ENCODE measurements around the gene RPL13. TPM values are rescaled to one million over a fixed set of nuclear protein-coding genes. Genes with fewer than 3 reads are reported as not detected.
A peak's percentile ranks its signal among the peaks of the same experiment; 100 is the strongest.

The RPL13 gene
- total RNA-seq, 6 donors from 2014 or later: 1,332 to 3,837 (median 2,323) TPM

- H3K27ac ChIP-seq: no peak overlapping the region
- no peak for ATAC-seq (ENCODE audit: low FRiP score in 2 of 2)
- H3K9me3 ChIP-seq: no peaks in the 10 kb centered on the region
- WGBS, 2 donors: 89 to 96% methylated on average over 15 of the region's 15 CpGs
- no peak overlapping the region for H3K4me3 ChIP-seq
- no peaks in the 10 kb centered on the region for H3K36me3 ChIP-seq
- peaks cover 0 to 25% (median 19%) of the 10 kb centered on the region in 4 donors for H3K27me3 ChIP-seq
- peaks cover 30 to 40% (median 32%) of the 10 kb centered on the region in 4 donors for H3K4me1 ChIP-seq
- TF ChIP-seq CTCF (IDR thresholded peaks at IDR 0.05) (no peak), EP300 (IDR thresholded peaks at IDR 0.05) (no peak), POLR2A (IDR thresholded peaks at IDR 0.05) (no peak), POLR2AphosphoS5 (IDR thresholded peaks at IDR 0.05) (no peak)
- DNase-seq: no peak
Observed at GRCh38 chr16:89579351-89579750, 18.9 kb downstream of the RPL13 start.

GRCh38 chr16:89581045-89581695, 20.7 kb downstream of the RPL13 start:
- DNase-seq (peak in 1 of 2 donors; percentile 48), ATAC-seq (ENCODE audit: low FRiP score in 2 of 2) (peak in 1 of 2 donors; percentile 85)
- Histone ChIP-seq H3K27me3 (peaks cover 0 to 7% (median 4%) of the 10 kb centered on the region in 4 donors), H3K4me3 (no peak overlapping the region), H3K4me1 (peaks cover 14 to 23% (median 16%) of the 10 kb centered on the region in 4 donors), H3K36me3 (no peaks in the 10 kb centered on the region), H3K27ac (peak overlapping the region in 1 of 4 donors; percentile 80), H3K9me3 (no peaks in the 10 kb centered on the region)
- WGBS, 2 donors: 90 to 93% methylated on average over 33 of the region's 33 CpGs
- TF ChIP-seq EP300 (IDR thresholded peaks at IDR 0.05): no peak
- no peak for TF ChIP-seq POLR2A (IDR thresholded peaks at IDR 0.05)
- TF ChIP-seq CTCF (IDR thresholded peaks at IDR 0.05): no peak
- no peak for TF ChIP-seq POLR2AphosphoS5 (IDR thresholded peaks at IDR 0.05)

GRCh38 chr16:89581861-89582563, 21.5 kb downstream of the RPL13 start:
- peaks cover 12 to 27% (median 16%) of the 10 kb centered on the region in 4 donors for H3K4me1 ChIP-seq
- H3K27me3 ChIP-seq: no peaks in the 10 kb centered on the region
- H3K9me3 ChIP-seq: no peaks in the 10 kb centered on the region
- DNase-seq (peak in 1 of 2 donors; percentile 64), ATAC-seq (ENCODE audit: low FRiP score in 2 of 2) (peak in 1 of 2 donors; percentile 34)
- WGBS, 2 donors: 34 to 42% methylated on average over 9 to 14 of the region's 15 CpGs
- no peaks in the 10 kb centered on the region for H3K36me3 ChIP-seq
- H3K27ac ChIP-seq: peak overlapping the region; percentile 51 to 80 (median 72)
- no peak overlapping the region for H3K4me3 ChIP-seq
- TF ChIP-seq POLR2AphosphoS5 (IDR thresholded peaks at IDR 0.05) (no peak), CTCF (IDR thresholded peaks at IDR 0.05) (no peak), POLR2A (IDR thresholded peaks at IDR 0.05) (no peak), EP300 (IDR thresholded peaks at IDR 0.05) (no peak)

GRCh38 chr16:89582614-89583196, 22.2 kb downstream of the RPL13 start:
- 92 to 93% methylated on average over 13 to 14 of the region's 19 CpGs for WGBS, 2 donors
- Histone ChIP-seq H3K9me3 (no peaks in the 10 kb centered on the region), H3K27ac (peak overlapping the region; percentile 51 to 80 (median 72)), H3K27me3 (no peaks in the 10 kb centered on the region), H3K36me3 (no peaks in the 10 kb centered on the region), H3K4me3 (no peak overlapping the region), H3K4me1 (peaks cover 12 to 27% (median 16%) of the 10 kb centered on the region in 4 donors)
- TF ChIP-seq POLR2AphosphoS5 (IDR thresholded peaks at IDR 0.05) (no peak), POLR2A (IDR thresholded peaks at IDR 0.05) (no peak), CTCF (IDR thresholded peaks at IDR 0.05) (no peak), EP300 (IDR thresholded peaks at IDR 0.05) (no peak)
- DNase-seq (peak in 1 of 2 donors; percentile 75), ATAC-seq (ENCODE audit: low FRiP score in 2 of 2) (no peak)

Data from upper lobe of left lung (tissue), 6 donors.